Measurements from ENCODE around the gene ITGA2.
"Not testable (repeated sequence)": the region's sequence is repeated elsewhere in the genome, so short reads cannot be mapped to it uniquely, and the experiment has no call there.

Gene ITGA2

GRCh38 chr5:52989025-52989780, at the start of gene ITGA2:
Gene ITGA2, plus strand, starts transcription at chr5:52989352. Its CDS starts 117 bp downstream, at chr5:52989469.
- peak; percentile 3 to 78 for DNase-seq

- DNase-seq = no peak
Measured at GRCh38 chr5:52943285-52943684, 45.9 kb upstream of the ITGA2 start.

DNA sequence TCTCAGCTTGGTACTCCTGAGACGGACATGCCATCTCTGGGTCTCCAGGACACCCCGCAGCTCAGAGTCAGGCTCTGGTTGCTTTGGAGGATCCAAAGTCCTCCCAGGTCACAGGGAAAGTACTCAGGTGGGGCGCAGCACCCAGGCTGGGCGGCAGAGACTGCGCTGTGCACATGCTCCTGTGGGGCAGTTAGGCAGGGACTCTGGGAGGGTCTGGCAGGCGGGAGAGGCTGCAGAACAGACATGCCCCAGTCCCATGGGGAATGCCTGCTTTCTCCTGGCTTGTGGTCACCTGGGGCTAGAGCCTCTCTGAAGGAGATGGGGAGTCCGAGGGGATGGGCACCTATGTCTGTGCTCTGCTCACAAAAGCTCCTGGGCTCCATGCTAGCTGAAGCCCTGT, 45.3 kb upstream of the ITGA2 start:
- no peak for DNase-seq

DNA sequence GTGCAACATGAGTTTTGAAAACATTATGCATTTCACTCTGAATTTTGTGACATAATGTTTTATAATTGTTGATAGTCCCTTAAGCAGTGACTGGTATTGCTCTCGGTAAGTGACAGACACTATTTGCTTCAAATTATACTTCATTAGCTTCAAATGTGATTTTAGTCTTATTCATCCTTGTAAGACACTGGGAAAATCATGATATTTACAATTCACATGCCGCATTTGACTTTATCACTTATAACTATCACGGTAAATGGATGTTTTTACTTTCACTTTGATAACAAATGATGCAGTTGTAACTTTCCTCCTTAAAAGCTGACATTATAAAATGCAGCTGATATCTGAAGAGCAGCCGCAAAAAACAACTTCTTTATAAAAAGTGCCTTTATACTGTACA, 44.1 kb upstream of the ITGA2 start:
- DNase-seq = no peak

- DNase-seq = no peak
Measured at GRCh38 chr5:52947208-52947607, 41.9 kb upstream of the ITGA2 start.

DNA sequence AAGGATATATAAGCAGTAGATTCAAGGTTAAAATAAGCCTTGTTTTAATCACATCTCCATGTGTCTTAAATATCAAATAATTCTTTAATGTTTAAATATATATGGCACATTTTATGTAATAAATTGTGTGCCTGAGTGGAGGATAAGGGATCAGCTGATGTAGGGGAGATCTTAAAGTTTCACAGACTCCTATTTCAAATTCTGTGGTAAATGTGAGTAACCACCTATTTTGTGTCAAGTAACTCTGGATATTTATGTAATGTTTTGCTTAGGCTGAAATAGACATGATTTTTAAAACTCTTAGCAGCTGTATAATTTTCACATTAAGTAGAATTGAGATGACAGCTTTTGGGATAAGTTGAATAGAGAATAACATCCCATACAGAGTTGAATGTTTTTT, 41.3 kb upstream of the ITGA2 start:
- no peak for DNase-seq

GRCh38 chr5:52948418-52949076, 40.6 kb upstream of the ITGA2 start:
- DNase-seq = peak; percentile 16 to 58

DNA sequence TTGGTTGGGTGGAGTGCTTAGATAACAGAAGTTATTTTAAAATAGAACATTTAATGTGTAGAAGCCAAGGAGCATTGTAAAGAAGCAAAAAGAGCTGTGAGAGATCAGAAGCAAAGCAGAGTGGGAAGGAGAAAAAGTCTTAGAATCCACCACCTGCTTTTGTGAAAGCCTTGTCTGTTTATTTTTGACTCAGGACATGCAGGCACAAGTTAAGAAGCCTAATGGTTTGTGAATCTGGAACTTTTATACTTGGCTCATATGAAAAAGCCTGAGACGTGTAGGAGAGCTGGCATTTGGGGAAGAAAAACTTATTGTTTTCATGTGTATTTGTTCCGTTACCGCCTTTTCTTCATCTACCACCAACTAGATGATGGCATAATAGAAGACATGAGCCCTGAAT, 38.5 kb upstream of the ITGA2 start:
- DNase-seq = no peak

GRCh38 chr5:52952483-52952882, 36.7 kb upstream of the ITGA2 start:
- DNase-seq = no peak

DNA sequence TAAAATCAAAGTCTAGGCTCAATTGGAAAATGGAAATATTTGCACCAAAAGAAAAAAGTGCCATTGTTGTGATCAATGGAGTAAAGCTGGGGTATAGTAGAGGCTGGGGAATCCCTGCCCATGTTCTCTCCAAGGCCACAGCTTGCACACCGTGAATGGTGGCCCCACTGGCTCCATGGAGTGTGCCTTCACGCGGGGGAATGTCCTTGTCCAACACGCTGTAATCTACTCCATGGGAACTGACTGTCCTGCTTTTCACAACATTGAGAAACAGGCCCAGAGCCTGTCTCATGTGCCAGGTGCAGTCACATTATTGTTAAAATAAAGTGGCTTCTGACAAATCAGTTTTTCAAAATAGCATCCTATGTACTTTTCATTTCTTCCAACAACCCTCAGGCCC, 33.1 kb upstream of the ITGA2 start:
- DNase-seq = no peak

- DNase-seq = no peak
Measured at GRCh38 chr5:52956915-52957747, 32.0 kb upstream of the ITGA2 start.

DNA sequence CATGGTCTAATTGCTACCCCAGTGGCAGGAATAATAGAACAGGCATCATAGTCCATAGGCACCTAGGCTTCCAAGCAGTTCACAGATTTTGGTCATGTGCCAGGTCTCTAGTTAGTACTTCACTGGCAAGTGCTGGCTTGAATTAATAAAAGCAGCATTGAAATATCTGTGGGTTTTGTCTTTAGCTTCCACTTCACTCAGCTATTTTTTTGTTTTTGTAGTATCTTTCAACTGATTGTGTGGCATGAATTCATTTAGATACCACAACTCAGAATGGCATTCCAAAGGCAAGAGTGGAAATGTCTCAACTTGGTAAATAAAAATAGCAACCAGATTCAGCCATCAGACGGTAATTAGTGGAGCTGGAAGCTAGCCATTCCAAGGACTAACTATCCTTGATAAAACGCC, 27.9 kb upstream of the ITGA2 start:
- DNase-seq = no peak

GRCh38 chr5:52963636-52964035, 25.5 kb upstream of the ITGA2 start:
- DNase-seq = no peak

GRCh38 chr5:52964138-52964537, 25.0 kb upstream of the ITGA2 start:
- no peak for DNase-seq

GRCh38 chr5:52976157-52976556, 13.0 kb upstream of the ITGA2 start:
- DNase-seq = not testable (repeated sequence)

- no peak for DNase-seq
Measured at GRCh38 chr5:52977264-52977897, 11.8 kb upstream of the ITGA2 start.

DNA sequence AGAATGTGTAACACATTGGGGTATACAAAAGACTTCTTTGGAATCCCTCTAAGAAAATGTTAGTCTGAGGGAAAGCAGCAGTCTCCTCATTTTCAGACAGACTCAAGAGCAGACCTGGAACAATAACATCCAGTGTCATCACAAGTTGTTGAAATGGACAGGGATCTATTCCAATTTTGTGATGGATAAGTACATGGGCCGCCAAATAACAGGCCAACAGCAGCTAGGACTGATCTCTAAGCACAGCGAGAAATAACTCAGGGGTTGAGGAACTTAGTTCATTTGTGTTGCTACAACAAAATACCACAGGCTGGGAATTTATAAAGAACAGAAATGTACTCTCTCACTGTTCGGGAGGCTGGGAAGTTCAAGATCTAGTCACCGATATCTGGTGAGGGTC, 7.6 kb upstream of the ITGA2 start:
- no peak for DNase-seq

GRCh38 chr5:52983731-52984636, 5.2 kb upstream of the ITGA2 start:
- DNase-seq = no peak

DNA sequence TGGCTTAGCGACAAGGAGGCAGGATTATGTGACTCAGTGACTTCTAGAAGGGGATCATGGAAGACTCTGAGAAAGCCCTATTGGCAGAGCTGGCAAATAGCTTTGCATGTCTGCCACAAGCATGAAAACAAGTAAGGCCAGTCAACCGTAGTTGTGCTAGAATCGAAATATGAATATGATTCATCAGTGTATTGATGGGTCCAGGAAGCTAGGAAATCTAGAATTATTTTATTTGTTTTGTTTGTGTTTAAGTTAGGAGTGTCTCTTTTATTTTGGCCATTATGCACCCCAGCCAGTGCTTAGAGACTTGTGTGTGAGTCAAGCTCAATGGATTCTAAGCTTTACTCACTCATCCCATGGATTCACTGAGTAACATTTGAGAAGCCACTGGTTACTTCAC, 3.8 kb upstream of the ITGA2 start:
- DNase-seq = no peak

DNA sequence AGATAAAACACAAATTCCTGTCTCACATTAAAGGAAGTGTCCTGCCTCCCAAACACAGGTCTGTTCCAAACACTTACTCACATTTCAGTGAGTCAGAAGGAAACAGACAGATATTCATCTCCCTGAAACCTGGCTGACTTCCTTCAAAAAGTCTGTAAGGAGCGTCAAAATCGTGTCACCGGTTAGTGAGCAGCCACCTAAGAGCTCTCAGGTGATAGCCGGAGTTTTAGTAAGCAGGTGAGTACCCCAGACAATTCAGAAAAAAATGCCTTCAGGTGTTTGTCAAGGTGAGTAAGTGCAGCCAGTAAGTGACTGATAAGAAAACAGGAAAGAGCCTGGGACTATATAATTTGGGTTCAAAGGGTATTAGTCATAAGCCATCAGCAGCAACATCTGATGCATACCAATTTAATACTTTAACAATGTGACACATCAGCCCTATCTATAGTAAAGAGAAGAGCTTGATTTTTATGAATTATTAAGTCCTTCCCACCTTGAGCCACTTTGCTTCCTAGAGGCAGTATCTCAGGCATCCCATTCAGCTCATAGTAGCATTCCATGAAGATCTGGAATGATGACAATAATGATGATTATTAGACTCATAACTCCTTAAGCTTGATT, 1.3 kb upstream of the ITGA2 start:
- DNase-seq = no peak

GRCh38 chr5:52988335-52989024, 672 bp upstream of the ITGA2 start:
- peak in 1 of 2 experiments; percentile 54 for DNase-seq

Data from NCI-H526 (cell line).